Thymus (tissue), 11 donors: ENCODE results near the gene SYNDIG1. TPM values are rescaled to one million over a fixed set of nuclear protein-coding genes. Genes with fewer than 3 reads are reported as not detected.

Experiments
- DNase-seq, 9 donors: peaks; one replicate each; pipeline ENCODE4 v3.0.0-alpha.2; 2013; ENCODE audit warnings: low spot score in 9 of 9, low read depth in 6 of 9, missing footprints in 1 of 9
- H3K27ac ChIP-seq, 2 donors: one replicate each; pipeline ENCODE4 v1.5.1; 2013; ENCODE audit warnings: control low read depth in 1 of 2, low read depth in 1 of 2, low read length in 1 of 2, mild to moderate bottlenecking in 1 of 2, moderate library complexity in 1 of 2
- H3K27me3 ChIP-seq, 2 donors: one replicate each; pipeline ENCODE4 v1.5.1; 2013; ENCODE audit warnings: low read length in 1 of 2; ENCODE audit not compliant: control insufficient read depth in 2 of 2, insufficient read depth in 1 of 2
- H3K36me3 ChIP-seq, 2 donors: one replicate each; pipeline ENCODE4 v1.5.1; 2013; ENCODE audit warnings: low read length in 1 of 2, mild to moderate bottlenecking in 1 of 2, moderate library complexity in 1 of 2; ENCODE audit not compliant: control insufficient read depth in 2 of 2, insufficient read depth in 2 of 2
- H3K4me1 ChIP-seq, 2 donors: one replicate each; pipeline ENCODE4 v1.5.1; 2013; ENCODE audit warnings: low read length in 2 of 2; ENCODE audit not compliant: control insufficient read depth in 2 of 2, insufficient read depth in 2 of 2
- H3K4me3 ChIP-seq, 2 donors: one replicate each; pipeline ENCODE4 v1.5.1; 2013; ENCODE audit warnings: low read length in 2 of 2, control low read depth in 1 of 2, mild to moderate bottlenecking in 1 of 2
- H3K9me3 ChIP-seq, 2 donors: one replicate each; pipeline ENCODE4 v1.5.1; 2013; ENCODE audit warnings: low read length in 1 of 2, mild to moderate bottlenecking in 1 of 2; ENCODE audit not compliant: control insufficient read depth in 2 of 2, insufficient read depth in 1 of 2
- WGBS: extraction: QIAGEN DNeasy Blood & Tissue Kit; methylation state at CpG from one replicate; pipeline ENCODE4 v1.1.7; 2013; 5-methylcytosine and 5-hydroxymethylcytosine counted together
- polyA plus RNA-seq: library from polyadenylated mRNA; stranded (reverse); fragments of 200-250 nt; gene quantifications from one replicate; pipeline ENCODE4 v1.2.3, GENCODE V29; 2013
- total RNA-seq: library from RNA; stranded (reverse); fragments of 120-200 nt; gene quantifications from one replicate; pipeline ENCODE4 v1.2.4, GENCODE V29; 2013
- donor health status: healthy.

The SYNDIG1 gene
- total and polyA plus RNA-seq, 2 donors = 0.41 to 3.2 TPM

DNA sequence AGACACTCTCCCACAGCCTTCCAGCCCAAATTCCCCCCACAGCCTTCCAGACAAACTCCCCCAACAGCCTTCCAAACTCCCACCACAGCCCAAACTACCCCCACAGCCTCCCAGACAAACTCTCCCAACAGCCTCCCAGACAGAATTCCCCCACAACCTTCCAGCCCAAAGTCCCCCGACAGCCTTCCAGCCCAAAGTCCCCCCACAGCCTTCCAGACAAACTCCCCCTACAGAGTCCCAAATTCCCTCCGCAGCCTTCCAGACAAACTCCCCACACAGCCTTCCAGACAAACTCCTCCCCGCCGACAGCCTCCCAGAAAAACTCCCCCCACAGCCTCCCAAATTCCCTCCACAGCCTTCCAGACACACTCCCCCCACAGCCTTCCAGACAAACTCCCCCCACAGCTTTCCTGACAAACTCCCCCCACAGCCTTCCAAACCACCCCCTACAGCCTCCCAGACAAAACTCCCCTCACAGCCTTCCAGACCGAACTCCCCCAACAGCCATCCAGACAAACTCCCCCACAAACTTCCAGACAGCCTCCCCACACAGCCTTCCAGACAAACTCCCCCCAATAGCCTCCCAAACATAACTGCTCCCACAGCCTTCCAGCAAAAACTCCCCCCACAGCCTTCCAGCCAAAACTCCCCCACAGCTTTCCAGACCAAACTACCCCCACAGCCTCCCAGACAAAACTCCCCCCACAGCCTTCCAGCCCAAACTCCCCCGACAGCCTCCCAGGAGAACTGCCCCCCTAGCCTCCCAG is 38.0 kb upstream of the SYNDIG1 start:
- H3K27ac ChIP-seq = no peak overlapping the region

DNA sequence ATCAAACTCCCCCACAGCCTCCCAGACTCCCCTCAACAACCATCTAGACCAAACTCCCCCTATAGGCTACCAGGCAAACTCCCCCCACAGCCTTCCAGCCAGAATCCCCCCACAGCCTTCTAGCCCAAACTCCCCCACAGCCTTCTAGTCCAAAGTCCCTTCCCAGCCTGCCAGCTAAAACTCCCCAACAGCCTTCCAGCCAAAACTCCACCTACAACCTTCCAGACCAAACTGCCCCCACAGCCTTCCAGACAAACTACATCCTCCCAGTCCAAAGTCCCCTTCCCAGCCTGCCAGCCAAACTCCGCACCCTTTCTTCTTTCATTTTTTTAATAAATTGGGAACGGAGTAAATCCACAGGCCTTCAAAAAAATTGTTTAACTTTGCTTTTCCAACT is 37.4 kb upstream of the SYNDIG1 start:
- 98% methylated on average over 2 of the region's 2 CpGs for WGBS
- Histone ChIP-seq H3K27me3 (no peaks in the 10 kb centered on the region), H3K36me3 (no peaks in the 10 kb centered on the region), H3K4me1 (no peaks in the 10 kb centered on the region), H3K4me3 (no peak overlapping the region), H3K27ac (no peak overlapping the region), H3K9me3 (no peaks in the 10 kb centered on the region)
- DNase-seq = no peak

More for the DNA sequence above, 38.0 kb upstream of the SYNDIG1 start:
- Histone ChIP-seq H3K27me3 (no peaks in the 10 kb centered on the region), H3K4me3 (no peak overlapping the region), H3K4me1 (no peaks in the 10 kb centered on the region), H3K9me3 (no peaks in the 10 kb centered on the region), H3K36me3 (no peaks in the 10 kb centered on the region)
- DNase-seq = no peak
- WGBS = 94% methylated on average over 6 of the region's 6 CpGs

DNA sequence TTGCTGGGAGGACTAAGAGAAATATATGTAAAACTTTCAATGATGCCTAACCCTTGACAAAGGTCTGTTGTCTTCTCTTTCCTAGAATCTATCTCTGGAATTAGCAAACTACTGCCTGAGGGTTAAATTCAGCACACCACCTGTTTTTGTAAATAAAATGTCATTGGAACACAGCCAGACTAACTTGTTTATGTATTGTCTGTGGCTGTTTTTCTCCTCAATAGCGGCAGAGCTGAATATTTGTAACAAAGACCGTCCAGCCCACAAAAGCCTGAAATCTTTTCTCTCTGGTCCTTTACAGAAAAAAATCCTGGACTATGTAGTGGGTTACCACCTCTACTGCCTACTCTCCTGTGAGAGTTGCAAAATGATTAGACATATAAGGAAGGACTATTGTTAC is 33.3 kb upstream of the SYNDIG1 start:
- no peak for DNase-seq
- Histone ChIP-seq H3K36me3 (no peaks in the 10 kb centered on the region), H3K27ac (no peak overlapping the region), H3K27me3 (no peaks in the 10 kb centered on the region), H3K4me3 (no peak overlapping the region), H3K4me1 (no peaks in the 10 kb centered on the region), H3K9me3 (no peaks in the 10 kb centered on the region)
- WGBS = 97% methylated on average over 2 of the region's 2 CpGs

DNA sequence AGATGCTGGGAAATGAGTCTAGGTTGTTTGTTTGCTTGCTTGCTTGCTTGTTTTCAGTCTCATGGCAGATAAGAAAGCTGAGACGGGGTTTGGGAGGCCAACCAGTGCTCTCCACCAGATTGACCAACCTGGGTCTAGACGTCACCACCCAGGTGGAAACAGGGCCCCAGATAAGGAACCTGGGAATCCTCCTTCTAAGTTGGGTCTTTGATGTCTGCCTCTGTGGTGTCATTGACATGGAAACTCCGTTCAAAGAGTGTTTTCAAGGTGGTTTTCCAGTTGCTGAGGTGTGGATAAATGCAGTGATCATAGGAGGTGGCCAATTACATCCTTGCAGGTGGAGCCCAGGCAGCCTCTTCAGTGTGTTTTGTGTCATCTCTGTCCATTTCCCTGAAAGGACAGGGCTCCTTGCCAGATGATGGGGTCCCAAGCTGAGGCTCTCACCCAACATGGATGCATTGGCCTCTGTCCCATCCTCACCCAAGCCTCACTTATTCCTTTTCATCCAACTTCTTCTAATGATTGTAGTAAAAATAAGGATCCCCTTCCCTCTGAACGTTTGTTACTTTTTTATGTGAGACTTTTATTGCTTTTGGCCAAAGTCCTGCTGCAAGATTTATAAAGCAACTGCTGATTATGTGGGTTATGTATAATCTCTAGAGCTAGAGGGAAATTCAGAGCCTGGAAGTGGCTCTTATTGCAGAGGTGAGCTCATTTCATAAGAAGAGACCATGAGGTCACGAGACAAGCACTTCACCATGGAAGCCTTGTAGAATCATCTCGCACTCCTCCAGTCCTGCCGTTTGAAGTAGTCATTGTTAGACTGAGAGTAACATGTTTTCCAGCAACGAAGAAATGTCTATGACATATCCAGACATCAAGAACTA is 32.0 kb upstream of the SYNDIG1 start:
- Histone ChIP-seq H3K9me3 (no peaks in the 10 kb centered on the region), H3K27me3 (no peaks in the 10 kb centered on the region), H3K27ac (no peak overlapping the region), H3K36me3 (no peaks in the 10 kb centered on the region), H3K4me1 (no peaks in the 10 kb centered on the region), H3K4me3 (no peak overlapping the region)
- no peak for DNase-seq
- 95% methylated on average over 8 of the region's 8 CpGs for WGBS

DNA sequence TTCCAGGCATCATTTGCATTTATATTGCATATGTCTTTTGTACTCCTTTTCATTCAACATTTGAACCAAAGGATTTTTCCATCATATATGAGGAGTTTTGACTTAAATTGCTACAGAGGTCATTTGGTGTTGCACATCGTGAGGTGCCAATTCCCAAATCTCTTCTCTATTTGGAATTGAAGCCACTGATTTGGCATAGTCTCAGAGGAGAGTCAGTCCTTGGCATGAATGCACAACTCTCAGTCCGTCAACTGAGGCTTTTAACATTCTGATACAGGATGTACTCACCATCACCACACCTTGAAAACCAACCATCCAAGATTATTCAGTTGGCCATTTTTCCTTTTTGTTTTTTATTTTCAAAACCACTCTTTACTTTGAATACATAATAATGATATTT is 31.1 kb upstream of the SYNDIG1 start:
- 95% methylated on average over 2 of the region's 2 CpGs for WGBS
- Histone ChIP-seq H3K27me3 (no peaks in the 10 kb centered on the region), H3K4me3 (no peak overlapping the region), H3K36me3 (no peaks in the 10 kb centered on the region), H3K9me3 (no peaks in the 10 kb centered on the region), H3K4me1 (no peaks in the 10 kb centered on the region), H3K27ac (no peak overlapping the region)
- DNase-seq = no peak

DNA sequence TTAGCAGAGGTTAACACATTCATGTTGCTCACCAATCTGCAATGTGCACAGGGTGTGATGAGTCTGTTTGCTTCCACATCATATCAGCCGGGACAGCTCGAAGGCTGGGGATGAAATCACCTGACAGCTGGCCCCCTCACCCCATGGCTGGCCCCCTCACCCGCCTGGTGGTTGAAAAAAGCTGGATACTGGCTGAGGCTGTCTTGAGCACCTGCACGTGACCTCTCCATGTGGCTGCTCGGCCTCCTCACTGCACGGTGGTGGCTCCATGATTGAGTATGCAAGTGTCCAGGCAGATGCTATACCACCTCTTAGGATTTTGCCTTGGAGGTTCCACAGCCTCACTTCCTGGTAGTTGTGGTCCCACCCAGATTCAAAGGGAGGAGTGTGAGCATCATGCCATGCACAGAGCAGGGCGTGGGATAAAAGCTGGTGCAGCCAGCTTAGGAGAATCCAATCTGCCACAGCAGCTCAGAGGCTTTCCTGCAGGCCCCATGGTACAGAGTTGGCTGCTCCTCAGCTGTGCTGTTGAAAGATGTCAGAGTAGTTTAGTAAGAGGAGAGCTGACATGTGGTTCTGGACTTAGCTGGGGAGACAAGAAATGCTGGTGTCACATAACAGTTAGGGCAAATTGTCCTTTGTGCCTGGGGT is 29.6 kb upstream of the SYNDIG1 start:
- 96% methylated on average over 7 of the region's 7 CpGs for WGBS
- Histone ChIP-seq H3K9me3 (no peaks in the 10 kb centered on the region), H3K27ac (no peak overlapping the region), H3K36me3 (no peaks in the 10 kb centered on the region), H3K27me3 (no peaks in the 10 kb centered on the region), H3K4me1 (no peaks in the 10 kb centered on the region), H3K4me3 (no peak overlapping the region)
- no peak for DNase-seq

DNA sequence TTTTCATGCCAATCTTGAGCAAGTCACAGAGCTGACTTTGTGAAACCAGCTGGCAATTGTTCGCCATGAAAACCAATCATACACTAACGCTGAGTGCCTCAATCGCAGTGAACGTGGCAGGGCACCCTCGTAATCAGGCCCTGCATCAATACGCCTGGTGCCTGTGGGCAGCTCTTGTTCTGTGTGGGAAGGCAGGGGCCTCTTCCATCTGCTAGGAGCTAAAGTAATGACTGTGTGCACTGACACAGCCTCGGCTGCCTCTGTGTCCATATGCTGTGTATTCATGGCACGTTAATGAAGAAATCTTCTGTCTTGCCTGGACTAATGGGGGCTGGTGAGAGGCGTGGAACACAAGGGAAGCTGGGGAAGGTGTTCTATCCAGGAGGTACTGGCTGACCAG is 27.8 kb upstream of the SYNDIG1 start:
- Histone ChIP-seq H3K4me1 (peaks cover under 1 to 15% of the 10 kb centered on the region in 2 donors), H3K4me3 (no peak overlapping the region), H3K36me3 (no peaks in the 10 kb centered on the region), H3K27ac (no peak overlapping the region), H3K9me3 (no peaks in the 10 kb centered on the region), H3K27me3 (no peaks in the 10 kb centered on the region)
- no peak for DNase-seq
- WGBS = 97% methylated on average over 9 of the region's 9 CpGs

DNA sequence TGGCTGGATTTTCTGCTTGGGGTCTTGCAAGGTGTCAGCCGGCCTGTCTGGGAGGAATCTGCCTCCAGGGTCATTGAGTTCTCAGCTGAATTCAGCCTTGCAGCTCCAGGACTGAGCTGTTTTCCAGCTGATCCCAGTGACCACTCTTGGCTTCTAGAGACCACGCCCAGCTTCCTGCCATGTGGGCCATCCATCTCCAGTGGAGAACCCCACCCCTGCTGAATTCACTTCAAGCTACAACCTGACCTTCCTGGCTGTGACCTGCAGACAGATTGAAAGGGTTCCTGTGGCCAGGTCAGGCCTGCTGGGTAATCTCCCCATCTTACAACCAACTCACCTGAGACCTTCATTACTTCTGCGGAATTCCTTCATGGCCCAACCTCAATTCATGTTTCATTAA is 26.5 kb upstream of the SYNDIG1 start:
- DNase-seq = no peak
- no peaks in the 10 kb centered on the region for H3K36me3 ChIP-seq
- peaks cover 4 to 28% of the 10 kb centered on the region in 2 donors for H3K4me1 ChIP-seq
- H3K9me3 ChIP-seq = no peaks in the 10 kb centered on the region
- no peak overlapping the region for H3K27ac ChIP-seq
- 96% methylated on average over 3 of the region's 3 CpGs for WGBS
- no peak overlapping the region for H3K4me3 ChIP-seq
- no peaks in the 10 kb centered on the region for H3K27me3 ChIP-seq

DNA sequence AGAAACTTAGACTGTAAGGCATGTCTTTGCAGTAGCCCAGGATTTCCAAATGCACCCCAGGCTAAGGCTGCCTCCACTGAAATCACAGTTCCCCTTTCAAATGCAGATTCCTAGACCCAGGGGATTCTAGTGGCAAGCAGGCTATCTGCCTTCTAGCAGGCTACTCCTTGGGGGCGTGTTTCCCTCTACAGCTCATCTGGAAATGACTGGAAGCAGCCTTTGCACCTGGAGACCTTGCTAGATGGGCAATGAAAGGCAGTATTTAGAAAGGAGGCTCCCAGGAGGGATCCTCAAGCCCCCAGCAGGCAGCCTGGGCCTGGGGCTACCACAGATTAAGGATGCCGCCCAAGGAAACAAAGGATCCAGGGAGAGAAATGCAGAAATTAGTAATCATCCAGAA is 26.0 kb upstream of the SYNDIG1 start:
- H3K27ac ChIP-seq = no peak overlapping the region
- 95% methylated on average over 2 of the region's 2 CpGs for WGBS
- DNase-seq = no peak

More for the DNA sequence above, 26.0 kb upstream of the SYNDIG1 start:
- H3K27me3 ChIP-seq = no peaks in the 10 kb centered on the region
- H3K36me3 ChIP-seq = no peaks in the 10 kb centered on the region
- H3K9me3 ChIP-seq = no peaks in the 10 kb centered on the region
- no peak overlapping the region for H3K4me3 ChIP-seq
- peaks cover 8 to 33% of the 10 kb centered on the region in 2 donors for H3K4me1 ChIP-seq
